GM13977 (cell line): Measurements from ENCODE around the gene RAD50.

ENCODE experiments used
- DNase-seq: peaks from one replicate; pipeline ENCODE4 v3.0.0; 2012; ENCODE audit warnings: low spot score
- CTCF ChIP-seq: IDR thresholded peaks from 2 replicates; pipeline ENCODE4 v1.5.1; 2012; ENCODE audit warnings: mild to moderate bottlenecking, control low read depth; ENCODE audit not compliant: insufficient read depth; ENCODE audit errors: extremely low read depth, missing control alignments
- in situ Hi-C: fragments of 300-500 bp; cut with MboI; formaldehyde crosslinking; loops from one replicate; pipeline ENCODE4 v1.12.0; 2022; ENCODE audit warnings: low sequenced_read_pairs, low pct_unique_long_range_greater_than_20kb, mixed read lengths, inconsistent platforms; ENCODE audit not compliant: unreplicated experiment

Gene RAD50

GRCh38 chr5:132680780-132681475 is 124.2 kb downstream of the RAD50 start:
- DNase-seq = no peak
- TF ChIP-seq CTCF = no peak
- in situ Hi-C loops = no loop called here

GRCh38 chr5:132681476-132681831 is 124.7 kb downstream of the RAD50 start:
- DNase-seq = no peak
- in situ Hi-C loops = no loop called here
- TF ChIP-seq CTCF = no peak

- no peak for DNase-seq
- TF ChIP-seq CTCF = no peak
- in situ Hi-C loops = no loop called here
Measured at GRCh38 chr5:132681983-132682382, 125.2 kb downstream of the RAD50 start.

GRCh38 chr5:132684491-132684890 is 127.7 kb downstream of the RAD50 start:
- TF ChIP-seq CTCF = no peak
- in situ Hi-C loops = no loop called here
- no peak for DNase-seq

GRCh38 chr5:132684922-132685720 is 128.3 kb downstream of the RAD50 start:
- DNase-seq = no peak
- no peak for TF ChIP-seq CTCF
- in situ Hi-C loops = no loop called here

GRCh38 chr5:132686193-132686592 is 129.4 kb downstream of the RAD50 start:
- in situ Hi-C loops = no loop called here
- DNase-seq = no peak
- no peak for TF ChIP-seq CTCF
